Esophagus muscularis mucosa (tissue), 4 donors: ENCODE data around the gene SMO. TPM values are rescaled to one million over a fixed set of nuclear protein-coding genes. Genes with fewer than 3 reads are reported as not detected.

Experiments
- DNase-seq: peaks from one replicate; pipeline ENCODE4 v3.0.0-alpha.2; 2017; ENCODE audit errors: extremely low spot score
- H3K27ac ChIP-seq, 4 donors: fragments of 200-600 bp; sonication (generic); replicated peaks in 1 of 4; 1 replicate in 3 of 4; 2 replicates in 1 of 4; pipeline ENCODE4 v1.5.1; 2016 to 2019; ENCODE audit warnings: mild to moderate bottlenecking in 1 of 4
- H3K27me3 ChIP-seq, 4 donors: fragments of 200-600 bp; sonication (generic); one replicate each; pipeline versions ENCODE4 v1.5.1 to v1.6.0; 2016 to 2019
- H3K36me3 ChIP-seq, 4 donors: fragments of 200-600 bp; sonication (generic); one replicate each; pipeline ENCODE4 v1.5.1; 2016 to 2019
- H3K4me1 ChIP-seq, 4 donors: fragments of 200-600 bp; sonication (generic); one replicate each; pipeline ENCODE4 v1.5.1; 2016 to 2019
- H3K4me3 ChIP-seq, 4 donors: fragments of 200-600 bp; sonication (generic); 1 replicate in 2 of 4; 2 replicates in 2 of 4; pipeline ENCODE4 v1.5.1; 2016 to 2019; ENCODE audit warnings: mild to moderate bottlenecking in 4 of 4, moderate library complexity in 1 of 4
- H3K9me3 ChIP-seq, 4 donors: fragments of 200-600 bp; sonication (generic); 1 replicate in 3 of 4; 2 replicates in 1 of 4; pipeline ENCODE4 v1.5.1; 2016 to 2019
- EP300 ChIP-seq: sonication (generic); formaldehyde crosslinking; IDR thresholded peaks from one replicate; pipeline ENCODE4 v1.6.1; 2017; ENCODE audit warnings: antibody characterized with exemption
- POLR2A ChIP-seq: fragments of 450-650 bp; IDR thresholded peaks from one replicate; pipeline ENCODE4 v1.6.1; 2017; ENCODE audit warnings: antibody characterized with exemption, moderate library complexity, mild to moderate bottlenecking, low read depth
- POLR2AphosphoS5 ChIP-seq, 2 donors: sonication (generic); formaldehyde crosslinking; IDR thresholded peaks; one replicate each; pipeline ENCODE4 v1.6.1; 2017; ENCODE audit warnings: antibody characterized with exemption in 2 of 2
- whole genome bisulfite sequencing: methylation state at CpG from one replicate; pipeline ENCODE4 v1.1.5; 2018; 5-methylcytosine and 5-hydroxymethylcytosine counted together
- intact Hi-C: fragments of 100-400 bp; cut with DNase I; formaldehyde crosslinking; loops from one replicate; pipeline ENCODE4 v1.15.1; 2023
- total RNA-seq, 4 donors: library from RNA; depleted of rRNA; stranded (reverse); fragments of >200 nt; gene quantifications; one replicate each; pipeline versions ENCODE4 v1.1.0 to v1.2.1, GENCODE V29; 2016
- TF ChIP-seq, protein P1 (sequence below), 3 experiments: fragments of 200-600 bp in 2 of 3; fragments of 450-650 bp in 1 of 3; sonication (generic) in 2 of 3; IDR thresholded peaks; one replicate each; pipeline ENCODE4 v1.5.1; 2017 to 2019; ENCODE audit warnings: antibody characterized with exemption in 3 of 3, mild to moderate bottlenecking in 2 of 3, moderate library complexity in 1 of 3

The SMO gene
- total RNA-seq, 4 donors from 2014 or later = 8.7 to 23.9 (median 14.5) TPM

DNA sequence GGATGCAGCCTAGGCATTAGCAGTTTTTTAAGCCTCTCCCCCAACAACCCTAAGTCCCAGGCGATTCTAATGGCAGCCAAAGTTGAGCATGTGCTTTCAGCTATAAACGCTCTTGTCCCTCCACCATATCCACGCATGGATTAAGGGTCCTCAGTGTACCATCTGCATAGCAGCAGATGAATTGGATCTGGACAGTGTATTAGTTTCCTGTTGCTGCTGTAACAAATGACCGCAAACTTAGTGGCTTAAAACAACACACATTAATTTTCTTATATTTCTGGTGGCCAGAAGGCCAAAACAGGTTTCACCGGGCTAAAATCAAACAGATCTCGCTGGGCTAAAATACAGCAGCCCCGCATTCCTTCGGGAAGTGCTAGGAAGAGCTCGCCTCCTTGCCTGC, 30.8 kb upstream of the SMO start:
- TF ChIP-seq POLR2AphosphoS5 (IDR thresholded peaks at IDR 0.05) (no peak), EP300 (no peak), POLR2A (no peak)
- TF ChIP-seq, protein P1, sequence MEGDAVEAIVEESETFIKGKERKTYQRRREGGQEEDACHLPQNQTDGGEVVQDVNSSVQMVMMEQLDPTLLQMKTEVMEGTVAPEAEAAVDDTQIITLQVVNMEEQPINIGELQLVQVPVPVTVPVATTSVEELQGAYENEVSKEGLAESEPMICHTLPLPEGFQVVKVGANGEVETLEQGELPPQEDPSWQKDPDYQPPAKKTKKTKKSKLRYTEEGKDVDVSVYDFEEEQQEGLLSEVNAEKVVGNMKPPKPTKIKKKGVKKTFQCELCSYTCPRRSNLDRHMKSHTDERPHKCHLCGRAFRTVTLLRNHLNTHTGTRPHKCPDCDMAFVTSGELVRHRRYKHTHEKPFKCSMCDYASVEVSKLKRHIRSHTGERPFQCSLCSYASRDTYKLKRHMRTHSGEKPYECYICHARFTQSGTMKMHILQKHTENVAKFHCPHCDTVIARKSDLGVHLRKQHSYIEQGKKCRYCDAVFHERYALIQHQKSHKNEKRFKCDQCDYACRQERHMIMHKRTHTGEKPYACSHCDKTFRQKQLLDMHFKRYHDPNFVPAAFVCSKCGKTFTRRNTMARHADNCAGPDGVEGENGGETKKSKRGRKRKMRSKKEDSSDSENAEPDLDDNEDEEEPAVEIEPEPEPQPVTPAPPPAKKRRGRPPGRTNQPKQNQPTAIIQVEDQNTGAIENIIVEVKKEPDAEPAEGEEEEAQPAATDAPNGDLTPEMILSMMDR (IDR thresholded peaks at IDR 0.05) = no peak
- DNase-seq = no peak
- Histone ChIP-seq H3K4me3 (no peak overlapping the region), H3K27me3 (no peaks in the 10 kb centered on the region), H3K9me3 (no peaks in the 10 kb centered on the region), H3K27ac (no peak overlapping the region), H3K4me1 (no peaks in the 10 kb centered on the region), H3K36me3 (no peaks in the 10 kb centered on the region)
- 93% methylated on average over 9 of the region's 9 CpGs for WGBS
- intact Hi-C loops = no loop called here

DNA sequence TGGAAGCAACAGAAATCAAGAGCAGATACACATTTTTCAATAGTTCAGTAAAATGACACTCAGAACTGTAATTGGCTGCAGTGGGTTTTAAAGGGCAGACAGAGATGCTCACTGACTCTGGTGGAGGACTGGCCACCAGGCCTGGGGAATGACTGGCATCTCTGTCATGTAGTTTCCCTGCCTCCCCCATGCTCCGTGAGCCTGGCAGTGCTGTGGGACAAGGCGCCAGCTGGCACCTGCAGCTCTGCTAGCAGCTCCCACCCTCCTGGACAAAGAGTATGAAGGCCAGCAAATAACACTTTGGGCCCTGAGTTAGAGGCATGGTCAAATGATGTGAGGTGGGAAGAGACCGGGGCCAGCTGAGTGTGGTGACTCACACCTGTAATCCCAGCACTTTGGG, 28.9 kb upstream of the SMO start:
- H3K27ac ChIP-seq = no peak overlapping the region
- no peaks in the 10 kb centered on the region for H3K36me3 ChIP-seq
- H3K27me3 ChIP-seq = no peaks in the 10 kb centered on the region
- DNase-seq = no peak
- no peaks in the 10 kb centered on the region for H3K4me1 ChIP-seq
- H3K9me3 ChIP-seq = no peaks in the 10 kb centered on the region
- intact Hi-C loops = no loop called here
- WGBS = 100% methylated on average over 1 of the region's 3 CpGs
- TF ChIP-seq, protein P1 (IDR thresholded peaks at IDR 0.05) = no peak
- TF ChIP-seq EP300 = no peak
- no peak for TF ChIP-seq POLR2AphosphoS5 (IDR thresholded peaks at IDR 0.05)
- TF ChIP-seq POLR2A = no peak
- H3K4me3 ChIP-seq = no peak overlapping the region

- Histone ChIP-seq H3K27me3 (no peaks in the 10 kb centered on the region), H3K4me1 (no peaks in the 10 kb centered on the region), H3K36me3 (no peaks in the 10 kb centered on the region), H3K4me3 (no peak overlapping the region), H3K27ac (no peak overlapping the region), H3K9me3 (no peaks in the 10 kb centered on the region)
- 90% methylated on average over 3 of the region's 3 CpGs for WGBS
- intact Hi-C loops = no loop called here
- DNase-seq = no peak
- TF ChIP-seq POLR2A (no peak), POLR2AphosphoS5 (IDR thresholded peaks at IDR 0.05) (no peak), EP300 (no peak)
- TF ChIP-seq, protein P1 (IDR thresholded peaks at IDR 0.05) = no peak
These were observed 28.1 kb upstream of the SMO start for GRCh38 chr7:129160161-129160905.

DNA sequence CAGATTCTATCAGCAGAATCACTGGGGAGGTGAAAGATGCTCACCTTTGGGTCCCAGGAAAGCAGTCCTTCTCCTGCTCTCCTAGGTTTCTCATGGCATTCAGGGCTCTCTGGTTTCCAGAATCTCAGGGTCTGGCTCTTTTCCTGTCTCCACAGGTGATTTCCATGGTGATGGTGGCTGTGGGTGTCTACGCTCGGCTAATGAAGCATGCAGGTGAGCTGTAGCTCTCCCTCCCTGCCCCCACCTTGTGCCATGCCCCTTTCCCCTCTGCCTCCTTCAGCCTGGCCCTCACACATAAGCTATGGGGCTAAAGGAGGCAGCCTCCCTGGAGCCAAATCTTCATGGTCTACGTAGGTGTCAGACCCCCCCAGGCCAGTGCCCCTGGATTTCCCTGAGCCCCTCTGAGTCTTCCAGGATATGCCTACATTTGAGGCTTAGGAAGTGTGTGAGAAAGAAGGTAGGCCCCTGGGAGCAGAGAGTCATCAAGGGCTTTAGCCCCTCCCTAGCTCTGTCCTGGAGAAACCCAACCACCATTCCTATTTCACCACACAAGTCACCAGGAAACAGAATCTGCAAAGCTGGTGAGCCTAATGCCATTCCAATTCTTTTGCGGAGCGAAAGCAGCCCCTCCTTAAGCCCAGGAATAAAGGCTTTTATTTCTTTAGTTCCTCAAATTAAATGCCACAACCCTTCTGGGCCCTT, 26.8 kb upstream of the SMO start:
- H3K27ac ChIP-seq = no peak overlapping the region
- WGBS = 89% methylated on average over 5 of the region's 5 CpGs
- no peaks in the 10 kb centered on the region for H3K9me3 ChIP-seq
- TF ChIP-seq, protein P1 (IDR thresholded peaks at IDR 0.05) = no peak
- no peak for TF ChIP-seq EP300
- TF ChIP-seq POLR2A = no peak
- TF ChIP-seq POLR2AphosphoS5 (IDR thresholded peaks at IDR 0.05) = no peak
- H3K4me3 ChIP-seq = no peak overlapping the region
- no peaks in the 10 kb centered on the region for H3K27me3 ChIP-seq
- DNase-seq = no peak
- H3K36me3 ChIP-seq = no peaks in the 10 kb centered on the region
- H3K4me1 ChIP-seq = no peaks in the 10 kb centered on the region
- intact Hi-C loops = no loop called here
